ENCODE data around the gene KCNJ10.

KCNJ10 gene

DNA sequence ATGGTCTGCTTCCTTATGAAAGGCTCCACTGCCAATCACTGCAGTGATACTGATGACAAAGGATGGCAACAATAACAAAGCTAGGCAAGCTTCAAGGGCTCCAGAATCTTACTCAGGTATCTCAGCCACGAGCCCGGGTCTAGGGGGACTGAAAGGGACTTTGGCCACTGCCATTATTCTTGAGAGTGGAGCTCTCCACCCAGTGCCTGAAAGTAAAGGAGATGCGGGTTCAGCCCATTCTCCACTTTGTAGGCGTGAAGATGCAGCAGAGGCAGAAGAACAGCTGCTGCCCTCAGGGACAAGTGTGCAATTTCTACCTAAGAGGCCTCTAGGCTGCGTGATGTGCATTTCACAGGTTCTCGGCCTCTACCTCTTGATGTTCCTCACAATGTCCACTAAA lies 84.5 kb downstream of the KCNJ10 start:
- Histone ChIP-seq H3K4me3 (ENCODE audit: low read length) (no peak overlapping the region), H3K9me3 (ENCODE audit: control insufficient read depth, insufficient read depth, low read length) (no peaks in the 10 kb centered on the region), H3K36me3 (ENCODE audit: control insufficient read depth, low read length) (no peaks in the 10 kb centered on the region), H3K9me2 (replicated peaks; ENCODE audit: control insufficient read depth, low read length) (no peaks in the 10 kb centered on the region), H4K20me1 (ENCODE audit: control insufficient read depth, insufficient read depth, low read depth, low read length) (no peaks in the 10 kb centered on the region), H3K4me1 (ENCODE audit: control insufficient read depth, low read length) (no peaks in the 10 kb centered on the region), H3K27me3 (ENCODE audit: control insufficient read depth, low read length) (peaks cover 36% of the 10 kb centered on the region), H3F3A (ENCODE audit: control insufficient read depth, insufficient read depth) (no peaks in the 10 kb centered on the region), H3K27ac (ENCODE audit: low read depth, low read length) (no peak overlapping the region), H3K79me2 (ENCODE audit: control insufficient read depth, low read length) (no peaks in the 10 kb centered on the region), H3K4me2 (ENCODE audit: low read length) (no peak overlapping the region)
- TF ChIP-seq, protein P1, sequence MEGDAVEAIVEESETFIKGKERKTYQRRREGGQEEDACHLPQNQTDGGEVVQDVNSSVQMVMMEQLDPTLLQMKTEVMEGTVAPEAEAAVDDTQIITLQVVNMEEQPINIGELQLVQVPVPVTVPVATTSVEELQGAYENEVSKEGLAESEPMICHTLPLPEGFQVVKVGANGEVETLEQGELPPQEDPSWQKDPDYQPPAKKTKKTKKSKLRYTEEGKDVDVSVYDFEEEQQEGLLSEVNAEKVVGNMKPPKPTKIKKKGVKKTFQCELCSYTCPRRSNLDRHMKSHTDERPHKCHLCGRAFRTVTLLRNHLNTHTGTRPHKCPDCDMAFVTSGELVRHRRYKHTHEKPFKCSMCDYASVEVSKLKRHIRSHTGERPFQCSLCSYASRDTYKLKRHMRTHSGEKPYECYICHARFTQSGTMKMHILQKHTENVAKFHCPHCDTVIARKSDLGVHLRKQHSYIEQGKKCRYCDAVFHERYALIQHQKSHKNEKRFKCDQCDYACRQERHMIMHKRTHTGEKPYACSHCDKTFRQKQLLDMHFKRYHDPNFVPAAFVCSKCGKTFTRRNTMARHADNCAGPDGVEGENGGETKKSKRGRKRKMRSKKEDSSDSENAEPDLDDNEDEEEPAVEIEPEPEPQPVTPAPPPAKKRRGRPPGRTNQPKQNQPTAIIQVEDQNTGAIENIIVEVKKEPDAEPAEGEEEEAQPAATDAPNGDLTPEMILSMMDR (IDR thresholded peaks at IDR 0.05; ENCODE audit: low read depth, low read length, poor library complexity, severe bottlenecking), result no peak
- no peak for TF ChIP-seq EZH2phosphoT487 (IDR thresholded peaks at IDR 0.05; ENCODE audit: borderline replicate concordance, low read length)

DNA sequence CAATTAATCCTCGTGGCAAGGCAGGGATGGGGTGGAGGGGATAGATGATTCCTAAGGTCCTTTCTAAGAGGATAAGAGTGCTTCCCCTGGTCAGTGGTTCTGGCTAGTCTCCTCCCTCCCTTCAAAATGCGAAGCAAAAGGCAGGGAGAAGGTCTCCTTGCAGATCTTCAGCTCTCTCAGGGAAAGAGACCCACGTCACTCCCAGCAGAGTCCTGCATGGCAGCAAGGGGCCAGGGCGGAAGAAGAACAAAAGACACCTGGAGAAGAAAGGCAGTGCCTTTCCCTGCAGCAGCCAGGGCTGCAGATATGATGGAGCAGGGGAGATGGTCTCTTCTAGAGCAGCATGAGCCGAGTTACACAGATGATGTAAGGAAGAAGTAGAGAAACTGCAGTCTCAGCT lies 86.3 kb downstream of the KCNJ10 start:
- TF ChIP-seq, protein P1 (IDR thresholded peaks at IDR 0.05; ENCODE audit: low read depth, low read length, poor library complexity, severe bottlenecking), result no peak
- TF ChIP-seq EZH2phosphoT487 (IDR thresholded peaks at IDR 0.05; ENCODE audit: borderline replicate concordance, low read length), result no peak
- Histone ChIP-seq H3K9me2 (replicated peaks; ENCODE audit: control insufficient read depth, low read length) (no peaks in the 10 kb centered on the region), H3K4me2 (ENCODE audit: low read length) (no peak overlapping the region), H3K4me3 (ENCODE audit: low read length) (no peak overlapping the region), H3K4me1 (ENCODE audit: control insufficient read depth, low read length) (no peaks in the 10 kb centered on the region), H3K9me3 (ENCODE audit: control insufficient read depth, insufficient read depth, low read length) (no peaks in the 10 kb centered on the region), H3F3A (ENCODE audit: control insufficient read depth, insufficient read depth) (no peaks in the 10 kb centered on the region), H3K27ac (ENCODE audit: low read depth, low read length) (no peak overlapping the region), H3K36me3 (ENCODE audit: control insufficient read depth, low read length) (no peaks in the 10 kb centered on the region), H4K20me1 (ENCODE audit: control insufficient read depth, insufficient read depth, low read depth, low read length) (no peaks in the 10 kb centered on the region), H3K79me2 (ENCODE audit: control insufficient read depth, low read length) (no peaks in the 10 kb centered on the region), H3K27me3 (ENCODE audit: control insufficient read depth, low read length) (peaks cover 39% of the 10 kb centered on the region)

DNA sequence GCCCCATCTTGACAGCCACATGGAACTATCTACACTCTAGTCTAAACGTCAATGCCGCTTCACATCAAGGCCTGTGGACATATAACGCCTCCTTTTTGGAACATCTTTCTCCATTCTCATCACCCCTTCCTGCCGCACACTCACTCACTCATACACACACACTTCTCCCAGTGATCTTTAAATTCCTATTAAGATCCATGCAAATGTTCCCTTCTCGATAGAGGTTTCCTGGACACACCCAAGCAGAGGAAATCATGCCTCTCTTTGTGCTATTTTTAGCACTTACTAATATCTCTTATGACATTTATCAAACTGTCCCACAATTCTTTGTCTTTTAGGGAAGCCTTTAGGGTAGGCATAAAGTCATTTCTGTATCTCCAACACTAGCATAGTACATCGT lies 87.7 kb downstream of the KCNJ10 start:
- no peaks in the 10 kb centered on the region for H3K36me3 ChIP-seq (ENCODE audit: control insufficient read depth, low read length)
- no peak overlapping the region for H3K4me3 ChIP-seq (ENCODE audit: low read length)
- peaks cover 40% of the 10 kb centered on the region for H3K27me3 ChIP-seq (ENCODE audit: control insufficient read depth, low read length)
- no peaks in the 10 kb centered on the region for H3K9me2 ChIP-seq (replicated peaks; ENCODE audit: control insufficient read depth, low read length)
- no peaks in the 10 kb centered on the region for H4K20me1 ChIP-seq (ENCODE audit: control insufficient read depth, insufficient read depth, low read depth, low read length)
- TF ChIP-seq, protein P1 (IDR thresholded peaks at IDR 0.05; ENCODE audit: low read depth, low read length, poor library complexity, severe bottlenecking), result no peak
- TF ChIP-seq EZH2phosphoT487 (IDR thresholded peaks at IDR 0.05; ENCODE audit: borderline replicate concordance, low read length), result no peak
- H3K9me3 ChIP-seq (ENCODE audit: control insufficient read depth, insufficient read depth, low read length), result no peaks in the 10 kb centered on the region
- no peak overlapping the region for H3K4me2 ChIP-seq (ENCODE audit: low read length)
- no peaks in the 10 kb centered on the region for H3F3A ChIP-seq (ENCODE audit: control insufficient read depth, insufficient read depth)
- H3K79me2 ChIP-seq (ENCODE audit: control insufficient read depth, low read length), result no peaks in the 10 kb centered on the region
- H3K4me1 ChIP-seq (ENCODE audit: control insufficient read depth, low read length), result no peaks in the 10 kb centered on the region
- H3K27ac ChIP-seq (ENCODE audit: low read depth, low read length), result no peak overlapping the region
